H1 (cell line): ENCODE results near the gene RAD50. TPM values are rescaled to one million over a fixed set of nuclear protein-coding genes. Genes with fewer than 3 reads are reported as not detected.

Source experiments
- CTCF ChIA-PET: fragments of 300-600 bp; sonication (Branson Sonifier 250); formaldehyde crosslinking; loops from one replicate; lab custom pipeline; 2021; ENCODE audit not compliant: partially characterized antibody; lab: Charles Lee
- POLR2A ChIA-PET: fragments of 300-600 bp; sonication (Branson Sonifier 250); formaldehyde crosslinking; loops from one replicate; lab custom pipeline; 2021; ENCODE audit warnings: inconsistent platforms; ENCODE audit not compliant: partially characterized antibody; lab: Charles Lee
- DNase-seq, 2 experiments: peaks; one replicate each; pipeline versions ENCODE4 v3.0.0 to v3.0.0-alpha.2; 2010 to 2022; ENCODE audit warnings: low spot score in 2 of 2, low read depth in 1 of 2, mixed read lengths in 1 of 2
- FAIRE-seq: peaks from 2 replicates; lab custom pipeline; 2011; peaks lifted over from hg19 to GRCh38; lab: Jason Lieb, UNC
- H2AFZ ChIP-seq: 2 replicates; pipeline ENCODE4 v1.8.1; 2012; ENCODE audit warnings: low read length, inconsistent platforms
- H2AK5ac ChIP-seq: 2 replicates; pipeline ENCODE4 v1.6.1; 2013; ENCODE audit warnings: low read depth, low read length
- H2BK120ac ChIP-seq: replicated peaks from 2 replicates; pipeline ENCODE3; 2013; ENCODE audit warnings: low read depth, low read length, inconsistent platforms
- H2BK12ac ChIP-seq: 2 replicates; pipeline ENCODE4 v1.6.1; 2013; ENCODE audit warnings: low read depth, low read length
- H2BK15ac ChIP-seq: 2 replicates; pipeline ENCODE4 v1.6.1; 2013; ENCODE audit warnings: low read length
- H2BK20ac ChIP-seq: 2 replicates; pipeline ENCODE4 v1.6.1; 2013; ENCODE audit warnings: low read length
- H2BK5ac ChIP-seq: 2 replicates; pipeline ENCODE4 v1.6.1; 2013; ENCODE audit warnings: low read depth, low read length
- H3K14ac ChIP-seq: 2 replicates; pipeline ENCODE4 v1.6.1; 2013; ENCODE audit warnings: inconsistent platforms; ENCODE audit not compliant: insufficient read length
- H3K18ac ChIP-seq: 2 replicates; pipeline ENCODE4 v1.6.1; 2013; ENCODE audit warnings: low read length; ENCODE audit errors: extremely low read depth
- H3K23ac ChIP-seq: 2 replicates; pipeline ENCODE4 v1.6.1; 2013; ENCODE audit warnings: inconsistent platforms; ENCODE audit not compliant: insufficient read length
- H3K23me2 ChIP-seq: 2 replicates; pipeline ENCODE4 v1.6.1; 2013; ENCODE audit warnings: low read depth, low read length
- H3K27ac ChIP-seq: 2 replicates; pipeline ENCODE4 v1.6.1; 2011; ENCODE audit warnings: low read depth, low read length, inconsistent platforms
- H3K27me3 ChIP-seq, 4 experiments: replicated peaks in 1 of 4; 1 replicate in 1 of 4; 2 replicates in 3 of 4; pipeline versions ENCODE4 v1.6.1 to v1.8.1; 2011 to 2013; ENCODE audit warnings: low read length in 3 of 4, mild to moderate bottlenecking in 3 of 4, inconsistent platforms in 2 of 4, mixed read lengths in 2 of 4, moderate library complexity in 1 of 4; ENCODE audit not compliant: control insufficient read depth in 3 of 4, insufficient read depth in 3 of 4; ENCODE audit errors: extremely low read depth in 1 of 4
- H3K36me3 ChIP-seq, 4 experiments: 2 replicates each; pipeline versions ENCODE4 v1.6.1 to v1.8.1; 2011 to 2013; ENCODE audit warnings: mild to moderate bottlenecking in 4 of 4, low read length in 3 of 4, moderate library complexity in 2 of 4, control low read depth in 1 of 4, inconsistent platforms in 1 of 4; ENCODE audit not compliant: insufficient read depth in 4 of 4, control insufficient read depth in 2 of 4
- H3K4ac ChIP-seq: replicated peaks from 2 replicates; pipeline ENCODE3; 2013; ENCODE audit warnings: low read length, low read depth, mixed read lengths, inconsistent platforms; ENCODE audit not compliant: insufficient read length
- H3K4me1 ChIP-seq, 4 experiments: replicated peaks in 1 of 4; 1 replicate in 1 of 4; 2 replicates in 3 of 4; pipeline versions ENCODE4 v1.6.1 to v1.8.1; 2011 to 2013; ENCODE audit warnings: low read length in 3 of 4, inconsistent platforms in 2 of 4, mixed read lengths in 1 of 4; ENCODE audit not compliant: insufficient read depth in 4 of 4, control insufficient read depth in 3 of 4
- H3K4me2 ChIP-seq, 2 experiments: 2 replicates each; pipeline versions ENCODE4 v1.6.1 to v1.8.1; 2011 to 2013; ENCODE audit warnings: low read depth in 2 of 2, low read length in 2 of 2, control low read depth in 1 of 2, inconsistent platforms in 1 of 2, mild to moderate bottlenecking in 1 of 2; ENCODE audit not compliant: insufficient read depth in 1 of 2
- H3K4me3 ChIP-seq, 4 experiments: fragments of 200-600, 300-600 bp in 1 of 4; sonication (generic), shearing (Covaris generic), sonication (Bioruptor Twin) in 1 of 4; 2 replicates each; pipeline versions ENCODE4 v1.5.1 to v1.8.1; 2011 to 2016; ENCODE audit warnings: low read length in 4 of 4, low read depth in 3 of 4, control low read depth in 2 of 4, inconsistent platforms in 2 of 4, mild to moderate bottlenecking in 2 of 4, mixed read lengths in 1 of 4, moderate library complexity in 1 of 4; ENCODE audit not compliant: insufficient read depth in 2 of 4; ENCODE audit errors: extremely low read depth in 1 of 4
- H3K56ac ChIP-seq: replicated peaks from 2 replicates; pipeline ENCODE3; 2013; ENCODE audit warnings: low read depth, mild to moderate bottlenecking, mixed read lengths, low read length, inconsistent platforms; ENCODE audit not compliant: insufficient read length
- H3K79me1 ChIP-seq: 2 replicates; pipeline ENCODE4 v1.6.1; 2013; ENCODE audit warnings: low read depth, low read length, control low read depth
- H3K79me2 ChIP-seq, 2 experiments: 2 replicates each; pipeline versions ENCODE4 v1.6.1 to v1.8.1; 2012 to 2013; ENCODE audit warnings: low read length in 2 of 2, mild to moderate bottlenecking in 2 of 2, inconsistent platforms in 1 of 2; ENCODE audit not compliant: insufficient read depth in 2 of 2, control insufficient read depth in 1 of 2
- H3K9ac ChIP-seq, 4 experiments: replicated peaks in 1 of 4; 1 replicate in 1 of 4; 2 replicates in 3 of 4; pipeline versions ENCODE4 v1.6.1 to v1.8.1; 2011 to 2013; ENCODE audit warnings: low read depth in 3 of 4, low read length in 3 of 4, control low read depth in 2 of 4, mild to moderate bottlenecking in 2 of 4, moderate library complexity in 2 of 4, inconsistent platforms in 1 of 4; ENCODE audit errors: extremely low read depth in 1 of 4
- H3K9me3 ChIP-seq, 2 experiments: 2 replicates each; pipeline versions ENCODE4 v1.6.1 to v1.8.1; 2012 to 2013; ENCODE audit warnings: mild to moderate bottlenecking in 2 of 2, moderate library complexity in 2 of 2, control low read depth in 1 of 2, inconsistent platforms in 1 of 2, low read depth in 1 of 2, low read length in 1 of 2, mixed read lengths in 1 of 2; ENCODE audit not compliant: insufficient read depth in 2 of 2
- H4K20me1 ChIP-seq, 2 experiments: replicated peaks in 1 of 2; 2 replicates each; pipeline versions ENCODE3 to v1.8.1; 2011 to 2013; ENCODE audit warnings: inconsistent platforms in 2 of 2, low read length in 2 of 2, mild to moderate bottlenecking in 1 of 2; ENCODE audit not compliant: insufficient read depth in 2 of 2, control insufficient read depth in 1 of 2
- H4K5ac ChIP-seq: 2 replicates; pipeline ENCODE4 v1.6.1; 2013; ENCODE audit warnings: low read length, low read depth, mixed read lengths, inconsistent platforms; ENCODE audit not compliant: insufficient read length
- H4K8ac ChIP-seq: 2 replicates; pipeline ENCODE4 v1.8.0; 2013; ENCODE audit warnings: mild to moderate bottlenecking, moderate library complexity, low read length, inconsistent platforms; ENCODE audit not compliant: insufficient read depth; ENCODE audit errors: extremely low read depth
- H4K91ac ChIP-seq: replicated peaks from 2 replicates; pipeline ENCODE3; 2013; ENCODE audit warnings: low read length, mixed read lengths, inconsistent platforms; ENCODE audit not compliant: insufficient read length
- BCL11A ChIP-seq, 2 experiments: IDR thresholded peaks; one replicate each; pipeline ENCODE4 v1.6.1; 2011; ENCODE audit warnings: low read depth in 2 of 2, low read length in 2 of 2, mild to moderate bottlenecking in 2 of 2
- EZH2 ChIP-seq: fragments of 200-600 bp; sonication (generic); IDR thresholded peaks from 2 replicates; pipeline ENCODE4 v1.7.1; 2012; ENCODE audit warnings: low read depth, mild to moderate bottlenecking, moderate library complexity, low read length, inconsistent platforms; ENCODE audit not compliant: severe bottlenecking
- FOSL1 ChIP-seq: IDR thresholded peaks from 2 replicates; pipeline ENCODE4 v1.6.1; 2011; ENCODE audit warnings: mild to moderate bottlenecking, low read depth, low read length, moderate library complexity; ENCODE audit not compliant: insufficient read depth
- JUN ChIP-seq: IDR thresholded peaks from 2 replicates; pipeline ENCODE4 v1.6.1; 2011; ENCODE audit warnings: low read depth, mild to moderate bottlenecking, improper control_type of control experiment, low read length
- POLR2A ChIP-seq, 2 experiments: IDR thresholded peaks; 1 replicate in 1 of 2; 2 replicates in 1 of 2; pipeline ENCODE4 v1.6.1; 2011; ENCODE audit warnings: low read depth in 2 of 2, low read length in 2 of 2, mild to moderate bottlenecking in 2 of 2; ENCODE audit errors: control extremely low read depth in 1 of 2
- POLR2AphosphoS5 ChIP-seq: IDR thresholded peaks from 2 replicates; pipeline ENCODE4 v1.6.1; 2011; ENCODE audit warnings: low read depth, low read length
- RAD21 ChIP-seq, 2 experiments: IDR thresholded peaks in 1 of 2; conservative IDR thresholded peaks in 1 of 2; 2 replicates each; pipeline ENCODE4 v1.6.1; 2011; ENCODE audit warnings: low read depth in 2 of 2, low read length in 2 of 2, improper control_type of control experiment in 1 of 2, inconsistent platforms in 1 of 2, mild to moderate bottlenecking in 1 of 2, moderate library complexity in 1 of 2
- SIN3A ChIP-seq, 2 experiments: IDR thresholded peaks in 1 of 2; conservative IDR thresholded peaks in 1 of 2; 2 replicates each; pipeline ENCODE4 v1.6.1; 2011 to 2012; ENCODE audit warnings: low read length in 2 of 2, improper control_type of control experiment in 1 of 2, low read depth in 1 of 2, mild to moderate bottlenecking in 1 of 2
- YY1 ChIP-seq: IDR thresholded peaks from 2 replicates; pipeline ENCODE4 v1.6.1; 2011; ENCODE audit warnings: low read depth, mild to moderate bottlenecking, low read length
- WGBS, 2 experiments: shearing (Covaris generic) in 1 of 2; methylation state at CpG; one replicate each; pipeline versions ENCODE4 v1.1.6 to v1.1.7; 2013 to 2015; ENCODE audit warnings: low lambda C conversion rate in 2 of 2, mixed read lengths in 2 of 2, inconsistent platforms in 1 of 2, low coverage in 1 of 2, missing lambda C conversion rate in 1 of 2; ENCODE audit not compliant: insufficient replicate concordance in 2 of 2, insufficient coverage in 1 of 2, insufficient read length in 1 of 2; ENCODE audit errors: extremely low coverage in 1 of 2, missing lambda C conversion rate in 1 of 2; 5-methylcytosine and 5-hydroxymethylcytosine counted together
- polyA plus RNA-seq, 7 experiments: library from polyadenylated mRNA; depleted of rRNA in 3 of 7; stranded (reverse) in 5 of 7; unstranded in 2 of 7; fragments of >200 nt in 5 of 7; fragments of 200-250 nt in 2 of 7; gene quantifications; 1 replicate in 5 of 7; 2 replicates in 1 of 7; 4 replicates in 1 of 7; pipeline versions ENCODE4 v1.2.1 to v1.2.3, GENCODE V29; 2011 to 2013; ENCODE audit warnings: missing spikeins in 2 of 7, mixed read lengths in 2 of 7
- total RNA-seq: library from RNA; stranded (reverse); fragmentation: NEBNext Ultra II Directional; extraction: Animal tissue kit (Norgen Biotek cat#: 25700); gene quantifications from 2 replicates; pipeline ENCODE4 v1.2.1, GENCODE V29; 2021

RAD50 gene
- total and polyA plus RNA-seq, 2 of the 8 experiments (the other 6 are each of a cell fraction or from before 2014, with no cell fraction given) = 10.1 to 39.4 TPM

- no peaks in the 10 kb centered on the region for H3K27me3 ChIP-seq
- no peak overlapping the region for H4K8ac ChIP-seq
- no peaks in the 10 kb centered on the region for H4K20me1 ChIP-seq
- H3K23me2 ChIP-seq = no peaks in the 10 kb centered on the region
- no peaks in the 10 kb centered on the region for H3K79me1 ChIP-seq
- no peak overlapping the region for H3K18ac ChIP-seq
- H3K36me3 ChIP-seq = peaks cover 0 to 14% (median 5%) of the 10 kb centered on the region in 4 experiments; a peak in 5 of 8 replicates
- H3K27ac ChIP-seq = no peak overlapping the region
- no peak overlapping the region for H2BK120ac ChIP-seq
- H3K4me3 ChIP-seq = no peak overlapping the region
- no peak overlapping the region for H3K23ac ChIP-seq
- H3K4me2 ChIP-seq = no peak overlapping the region
- H3K79me2 ChIP-seq = no peaks in the 10 kb centered on the region
- H3K14ac ChIP-seq = no peak overlapping the region
- no peak overlapping the region for H2BK15ac ChIP-seq
- 80% methylated on average over 11 of the region's 11 CpGs; no CpG with 5 or more reads in 1 of the 2 experiments for WGBS, 2 experiments
- H3K9ac ChIP-seq = no peak overlapping the region
- FAIRE-seq (no peak), DNase-seq (no peak)
- H3K4me1 ChIP-seq = peaks cover 0 to 5% (median under 1%) of the 10 kb centered on the region in 4 experiments; a peak in 2 of 7 replicates
- no peak overlapping the region for H3K56ac ChIP-seq
- H2AFZ ChIP-seq = no peak overlapping the region
- no peak overlapping the region for H2BK12ac ChIP-seq
- ChIA-PET CTCF (no interaction called here), POLR2A (no interaction called here)
- no peak overlapping the region for H2AK5ac ChIP-seq
- H4K5ac ChIP-seq = no peak overlapping the region
- H4K91ac ChIP-seq = no peak overlapping the region
- H3K4ac ChIP-seq = no peak overlapping the region
- H3K9me3 ChIP-seq = peaks cover 5 to 6% of the 10 kb centered on the region in 2 experiments; a peak in 3 of 4 replicates
- H2BK5ac ChIP-seq = no peak overlapping the region
- no peak overlapping the region for H2BK20ac ChIP-seq
- TF ChIP-seq POLR2A (IDR thresholded peaks at IDR 0.05; ENCODE audit: control extremely low read depth in 1 of 2, low read depth in 2 of 2, low read length in 2 of 2) (no peak), POLR2AphosphoS5 (no peak), RAD21 (IDR thresholded peaks at IDR 0.05 in 1 of 2, conservative IDR thresholded peaks at IDR 0.05 in 1 of 2; ENCODE audit: low read depth in 2 of 2, low read length in 2 of 2) (no peak), JUN (no peak), SIN3A (conservative IDR thresholded peaks at IDR 0.05 in 1 of 2, IDR thresholded peaks at IDR 0.05 in 1 of 2; ENCODE audit: low read depth in 1 of 2, low read length in 2 of 2) (no peak), BCL11A (IDR thresholded peaks at IDR 0.05; ENCODE audit: low read depth in 2 of 2, low read length in 2 of 2) (no peak), FOSL1 (no peak), EZH2 (no peak), YY1 (no peak)
These were observed 89.9 kb downstream of the RAD50 start for GRCh38 chr5:132646583-132647266.
